ENCODE data around the gene GUSB. TPM values are rescaled to one million over a fixed set of nuclear protein-coding genes. Genes with fewer than 3 reads are reported as not detected.

The GUSB gene
- total and polyA plus RNA-seq, 10 of the 15 experiments (the other 5 are each of a cell fraction or from before 2014, with no cell fraction given): 9.8 to 71.2 (median 45.4) TPM

GRCh38 chr7:65978891-65979582 is 3.0 kb downstream of the GUSB start:
- TF ChIP-seq WRNIP1 (IDR thresholded peaks at IDR 0.05; ENCODE audit: borderline replicate concordance, low read depth, low read length) (no peak), CHD2 (IDR thresholded peaks at IDR 0.05; ENCODE audit: borderline replicate concordance, low read depth, low read length) (no peak), SREBF2 (IDR thresholded peaks at IDR 0.05; ENCODE audit: low read length) (no peak), SUZ12 (IDR thresholded peaks at IDR 0.05; ENCODE audit: unreplicated experiment) (no peak), USF2 (IDR thresholded peaks at IDR 0.05; ENCODE audit: borderline replicate concordance, low read depth, low read length) (no peak), TCF12 (IDR thresholded peaks at IDR 0.05; ENCODE audit: low read depth, low read length) (no peak), CBX3 (IDR thresholded peaks at IDR 0.05; ENCODE audit: borderline replicate concordance, low read depth) (no peak), PBX3 (IDR thresholded peaks at IDR 0.05; ENCODE audit: insufficient replicate concordance, low read depth, low read length) (no peak), ZNF207 (IDR thresholded peaks at IDR 0.05; ENCODE audit: borderline replicate concordance) (no peak), GATAD2B (conservative IDR thresholded peaks at IDR 0.05; ENCODE audit: low read depth) (no peak), NR2C2 (IDR thresholded peaks at IDR 0.05; ENCODE audit: borderline replicate concordance, control insufficient read depth, insufficient read length, low read depth) (no peak), SMAD1 (IDR thresholded peaks at IDR 0.05; ENCODE audit: low read depth, partially characterized antibody) (no peak), PAX5 (IDR thresholded peaks at IDR 0.05; ENCODE audit: borderline replicate concordance, low read depth, low read length) (no peak), CREB1 (IDR thresholded peaks at IDR 0.05; ENCODE audit: low read depth) (no peak)
- peaks cover 24% of the 10 kb centered on the region for H3K79me2 ChIP-seq (ENCODE audit: control insufficient read depth, insufficient read depth, low read length)
- intact Hi-C loops (cut with micrococcal nuclease; ENCODE audit: unreplicated experiment) (no loop called here), in situ Hi-C loops (cut with MboI) (no loop called here)
- no peak overlapping the region for H2AFZ ChIP-seq (ENCODE audit: control insufficient read depth, low read depth, low read length)
- SMC1A ChIA-PET (ENCODE audit: uncharacterized antibody, unreplicated experiment): interaction anchor here (1.2 kb wide), 1 partner anchor 10 kb away, joined by 3 read pairs; no protein-coding TSS in a partner anchor
- peaks cover 3 to 15% of the 10 kb centered on the region in 2 experiments; a peak in 3 of 4 replicates for H3K36me3 ChIP-seq (ENCODE audit: control insufficient read depth in 2 of 2, insufficient read depth in 2 of 2, low read length in 1 of 2)
- ATAC-seq (no peak), FAIRE-seq (no peak), DNase-seq (ENCODE audit: low read depth, low spot score) (no peak)
- H3K27ac ChIP-seq (ENCODE audit: control insufficient read depth, insufficient read depth): no peak overlapping the region
- CTCF ChIA-PET: no interaction called here
- H3K27me3 ChIP-seq (replicated peaks in 1 of 2; ENCODE audit: control insufficient read depth in 2 of 2, insufficient read depth in 2 of 2, low read length in 1 of 2): no peaks in the 10 kb centered on the region
- BruUV-seq (replicated peaks): TSS peak; percentile 50
- H4K20me1 ChIP-seq (ENCODE audit: control insufficient read depth, insufficient read depth): no peaks in the 10 kb centered on the region
- POLR2A ChIA-PET: no interaction called here
- H3K4me1 ChIP-seq (ENCODE audit: control insufficient read depth, insufficient read depth, low read length): no peaks in the 10 kb centered on the region; the same call in 1 of the 2 replicates
- H3K9ac ChIP-seq (ENCODE audit: control insufficient read depth, insufficient read depth, low read length): no peak overlapping the region
- H3K4me3 ChIP-seq: no peak overlapping the region
- no peaks in the 10 kb centered on the region for H3K9me3 ChIP-seq (replicated peaks; ENCODE audit: control insufficient read depth, insufficient read depth, low read length)
- no peak overlapping the region for H3K4me2 ChIP-seq (ENCODE audit: control insufficient read depth, insufficient read depth)
- WGBS (ENCODE audit: insufficient coverage, insufficient replicate concordance, low lambda C conversion rate, missing lambda C conversion rate): 98% methylated on average over 18 of the region's 18 CpGs
- RAD21 ChIA-PET (ENCODE audit: unreplicated experiment): no interaction called here

Data from GM12878 (cell line).